GM21576 (cell line): Measurements from ENCODE around the gene SLC6A16.
"Not testable (repeated sequence)": the region's sequence is repeated elsewhere in the genome, so short reads cannot be mapped to it uniquely, and the experiment has no call there.

ENCODE experiments used
- ATAC-seq: cut with Tn5 transposase; IDR thresholded peaks from one replicate; pipeline ENCODE4 v1.9.1; 2021; ENCODE audit warnings: mild to moderate bottlenecking, moderate library complexity; ENCODE audit not compliant: unreplicated experiment

SLC6A16 gene

DNA sequence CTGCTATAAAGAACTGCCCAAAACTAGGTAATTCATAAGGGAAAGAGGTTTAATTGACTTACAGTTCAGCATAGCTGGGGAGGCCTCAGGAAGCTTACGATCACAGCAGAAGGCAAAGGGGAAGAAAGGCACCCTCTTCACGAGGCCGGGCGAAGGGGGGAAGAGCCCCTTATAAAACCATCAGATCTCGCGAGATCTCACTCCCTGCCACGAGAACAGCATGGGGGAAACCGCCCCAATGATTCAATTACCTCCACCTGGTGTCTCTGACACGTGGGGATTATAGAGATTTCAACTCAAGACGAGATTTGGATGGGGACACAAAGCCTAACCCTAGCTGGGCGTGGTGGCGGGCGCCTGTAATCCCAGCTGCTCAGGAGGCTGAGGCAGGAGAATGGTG is 42.8 kb downstream of the SLC6A16 start:
- no peak for ATAC-seq

DNA sequence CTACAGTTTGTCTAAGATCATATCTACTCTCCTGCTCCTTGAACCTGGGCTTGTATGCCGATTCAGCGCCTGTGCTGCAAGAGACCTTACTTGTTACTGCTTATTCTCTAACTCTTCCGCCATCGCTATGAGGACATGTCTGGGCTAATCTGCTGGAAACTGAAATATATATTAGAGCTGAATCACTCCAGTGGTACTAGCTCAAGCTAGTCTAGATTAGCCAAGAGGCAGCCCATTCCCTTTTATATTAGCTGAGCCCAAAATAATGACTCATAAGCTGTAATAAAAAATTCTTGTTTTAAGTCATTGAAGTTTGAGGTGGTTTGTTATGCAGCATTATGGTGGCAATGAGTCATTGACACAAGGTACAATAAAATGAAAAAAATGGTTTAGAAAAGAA is 52.8 kb downstream of the SLC6A16 start:
- no peak for ATAC-seq

DNA sequence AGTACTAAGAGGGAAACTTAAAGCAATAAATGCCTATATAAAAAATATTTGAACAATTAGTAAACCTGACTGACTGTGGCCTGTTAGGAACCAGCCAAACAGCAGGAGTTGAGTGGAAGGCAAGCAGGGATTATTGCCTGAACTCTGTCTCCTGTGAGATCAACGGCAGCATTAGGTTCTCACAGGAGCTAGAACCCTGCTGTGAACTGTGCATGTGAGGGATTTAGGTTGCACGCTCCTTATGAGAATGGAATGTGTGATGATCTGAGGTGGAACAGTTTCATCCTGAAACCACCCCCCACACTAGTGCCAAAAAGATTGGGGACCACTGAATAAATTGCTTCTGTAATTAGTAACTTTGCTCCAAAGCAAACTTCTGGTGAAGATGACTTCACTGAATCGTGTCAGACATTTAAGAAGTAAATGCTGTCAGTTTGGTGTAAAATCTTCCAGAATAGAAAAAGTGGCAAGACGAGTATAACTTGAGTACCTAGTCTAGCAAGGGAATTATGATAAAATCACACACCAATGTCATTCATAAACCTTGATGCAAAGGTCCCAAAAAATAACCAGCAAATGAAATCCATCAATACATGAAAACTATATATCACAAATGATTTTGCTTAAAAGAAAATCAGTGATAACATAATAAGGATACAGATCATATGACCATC is 53.8 kb downstream of the SLC6A16 start:
- no peak for ATAC-seq

DNA sequence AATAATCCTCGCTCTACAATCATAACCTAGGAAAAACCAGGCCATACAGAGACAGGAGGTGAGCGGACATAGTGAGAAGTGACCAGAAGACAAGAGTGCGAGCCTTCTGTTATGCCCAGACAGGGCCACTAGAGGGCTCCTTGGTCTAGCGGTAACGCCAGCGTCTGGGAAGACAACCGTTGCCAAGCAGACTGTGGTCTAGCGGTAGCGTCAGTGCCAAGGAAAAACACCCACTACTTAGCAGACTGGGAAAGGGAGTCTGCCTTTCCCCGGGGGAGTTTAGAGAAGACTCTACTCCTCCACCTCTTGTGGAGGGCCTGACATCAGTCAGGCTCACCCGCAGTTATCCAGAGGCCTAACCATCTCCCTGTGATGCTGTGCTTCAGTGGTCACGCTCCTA is 58.6 kb downstream of the SLC6A16 start:
- not testable (repeated sequence) for ATAC-seq

DNA sequence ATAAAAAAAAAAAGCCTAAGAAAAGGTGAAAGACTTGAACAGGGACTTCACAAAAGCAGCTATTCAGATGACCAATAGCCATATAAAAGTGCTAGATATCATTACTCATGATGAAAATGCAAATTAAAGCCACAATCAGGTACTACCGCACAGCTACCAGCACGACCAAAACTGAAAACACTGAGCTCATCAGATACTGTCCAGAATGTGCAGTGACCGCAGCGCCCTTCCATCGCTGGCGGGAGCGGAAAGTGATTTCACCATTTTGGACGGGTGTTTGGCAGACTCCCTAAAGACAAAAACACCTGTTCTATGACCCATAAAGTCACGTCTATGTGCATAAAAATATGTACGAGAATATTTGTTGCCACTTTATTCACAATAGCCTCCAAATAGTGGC is 60.7 kb downstream of the SLC6A16 start:
- ATAC-seq: no peak

DNA sequence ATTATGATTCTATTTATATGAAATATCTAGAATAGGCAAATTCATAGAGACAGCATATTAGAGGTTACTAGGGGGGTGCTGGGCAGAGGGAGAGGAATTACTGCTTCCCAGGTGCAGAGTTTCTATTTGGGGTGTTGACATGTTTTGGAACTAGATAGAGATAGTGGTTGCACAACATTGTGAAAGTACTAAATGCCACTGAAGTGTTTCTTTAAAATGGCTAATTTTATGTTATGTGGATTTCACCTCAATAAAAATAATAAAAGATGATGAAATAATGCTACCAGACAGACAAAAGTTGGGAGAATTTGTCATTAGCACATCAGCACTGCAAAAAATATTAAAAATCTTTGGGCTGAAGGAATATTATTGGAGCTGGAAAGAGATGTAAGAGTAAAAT is 63.4 kb downstream of the SLC6A16 start:
- ATAC-seq: no peak

DNA sequence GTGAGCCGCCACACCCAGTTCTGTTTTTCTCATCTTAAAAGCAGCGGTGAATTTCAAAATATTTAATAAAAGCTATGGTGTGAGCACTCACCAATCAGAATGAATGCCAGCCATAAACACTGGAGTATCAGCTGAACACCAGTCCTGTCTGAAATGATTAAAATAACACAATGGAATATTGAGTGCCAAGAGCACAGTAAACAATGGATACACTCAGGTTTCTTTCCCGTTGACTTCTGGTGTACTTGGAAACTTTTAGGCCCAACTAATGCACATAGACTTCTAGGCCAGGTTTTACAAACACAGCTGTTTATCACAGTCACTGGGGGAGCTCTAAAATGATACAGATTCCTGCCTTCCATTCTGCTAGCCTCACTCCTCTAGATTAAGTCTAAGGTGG is 68.3 kb downstream of the SLC6A16 start:
- no peak for ATAC-seq

DNA sequence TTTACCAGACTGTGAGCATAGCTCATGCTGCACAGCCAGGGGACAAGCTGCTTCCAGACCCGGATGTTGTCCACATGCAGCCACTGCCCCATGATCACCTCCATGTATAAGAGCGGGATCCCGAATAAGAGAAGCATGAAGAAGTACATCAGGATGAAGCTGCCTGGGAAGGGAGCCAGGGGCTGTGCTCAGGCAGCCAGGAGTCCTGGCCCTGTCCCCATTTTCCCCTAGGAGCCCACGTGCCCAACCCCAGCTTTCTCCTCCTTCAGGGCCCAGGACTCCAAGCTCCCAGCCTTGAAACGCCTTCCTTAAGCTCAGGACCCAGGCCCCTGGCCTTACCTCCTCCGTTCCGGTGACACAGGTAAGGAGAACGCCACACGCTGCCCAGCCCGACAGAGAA is 69.3 kb downstream of the SLC6A16 start:
- no peak for ATAC-seq

DNA sequence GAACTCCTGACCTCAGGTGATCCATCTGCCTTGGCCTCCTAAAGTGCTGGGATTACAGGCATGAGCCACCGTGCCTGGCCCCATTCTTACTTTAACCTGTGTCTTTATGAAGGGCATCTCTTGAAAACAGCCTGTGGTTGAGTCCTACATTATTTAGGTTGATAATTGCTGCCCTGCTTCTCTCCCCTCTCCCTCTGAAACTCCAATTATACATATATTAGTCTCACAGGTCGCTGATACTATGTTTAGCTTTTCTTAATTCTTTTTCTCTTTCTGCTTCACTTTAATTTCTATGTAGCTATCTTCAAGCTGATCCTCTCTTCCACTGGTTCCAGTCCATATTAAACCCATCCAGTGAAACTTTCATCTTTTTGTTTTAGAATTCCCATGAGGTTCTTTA is 75.1 kb downstream of the SLC6A16 start:
- no peak for ATAC-seq

DNA sequence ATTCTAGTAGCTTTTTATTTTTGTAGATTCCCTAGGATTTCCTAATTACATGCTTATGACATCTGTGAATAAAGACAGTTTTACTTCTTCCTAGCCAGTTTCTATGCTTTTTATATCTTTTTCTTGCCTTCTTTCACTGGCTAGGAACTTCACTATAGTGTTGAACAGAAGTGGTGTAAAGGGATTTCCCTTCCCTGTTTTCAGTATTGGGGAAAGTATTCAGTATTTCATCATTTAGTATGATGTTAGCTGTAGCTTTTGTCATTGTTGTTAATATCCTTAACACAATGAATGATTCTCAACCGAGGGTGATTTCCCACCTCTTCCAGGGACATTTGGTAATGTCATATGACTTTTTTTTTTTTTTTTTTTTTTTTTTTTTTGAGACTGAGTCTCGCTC is 77.3 kb downstream of the SLC6A16 start:
- ATAC-seq: no peak

DNA sequence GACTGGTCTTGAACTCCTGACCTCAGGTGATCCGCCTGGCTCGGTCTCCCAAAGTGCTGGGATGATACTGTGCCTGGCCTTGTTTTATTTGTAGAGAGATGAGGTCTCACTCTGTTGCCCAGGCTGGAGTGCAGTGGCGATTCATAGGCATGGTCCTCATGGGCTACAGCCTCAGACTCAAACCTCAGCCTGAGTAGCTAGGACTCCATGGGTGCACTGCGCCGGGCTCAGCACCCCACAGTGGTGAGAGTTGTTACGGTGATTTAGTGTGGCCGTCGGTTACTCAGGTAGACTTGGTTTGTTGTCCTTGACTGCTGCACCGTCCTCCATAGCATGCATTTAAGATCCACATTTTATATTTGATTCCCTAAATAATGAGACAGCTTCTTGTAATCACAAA is 80.7 kb downstream of the SLC6A16 start:
- no peak for ATAC-seq

DNA sequence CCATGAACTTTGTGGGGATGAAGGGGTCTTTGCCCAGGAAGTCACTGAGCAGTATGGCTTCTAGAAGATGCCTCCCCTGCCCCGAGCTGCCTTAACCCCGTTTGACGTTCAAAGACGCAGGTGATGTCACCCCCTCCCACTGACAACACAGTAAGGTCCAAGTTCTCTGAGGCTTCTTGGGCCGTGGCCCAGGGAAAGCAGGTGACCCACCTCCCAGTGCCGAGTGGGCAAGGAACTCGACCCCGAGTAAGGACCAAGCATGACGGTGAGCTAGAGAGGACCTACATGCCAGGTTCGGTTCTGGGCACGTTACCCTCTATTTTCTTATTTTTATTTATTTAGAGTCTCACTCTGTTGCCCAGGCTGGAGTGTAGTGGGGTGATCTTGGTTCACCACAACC is 81.3 kb downstream of the SLC6A16 start:
- no peak for ATAC-seq

DNA sequence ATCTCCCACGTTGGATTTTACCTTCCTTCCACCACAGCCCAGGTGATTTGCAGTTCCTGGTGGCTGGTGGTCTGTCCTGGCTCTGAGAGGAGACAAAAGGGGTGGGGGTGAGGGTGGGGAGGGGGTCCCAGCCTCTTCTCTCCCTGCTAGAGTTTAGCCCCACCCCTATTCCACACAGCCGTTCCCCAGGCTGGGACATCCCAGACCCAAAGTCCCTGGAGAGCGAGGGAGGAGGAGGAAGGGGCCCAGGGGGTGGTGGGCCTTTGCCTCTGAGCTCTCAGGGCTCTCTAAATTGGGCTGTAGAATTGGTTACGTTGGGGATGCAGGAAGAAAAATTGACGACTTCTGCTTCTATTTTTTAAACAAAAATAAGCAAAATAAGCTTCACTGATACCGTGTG is 81.9 kb downstream of the SLC6A16 start:
- ATAC-seq: no peak

DNA sequence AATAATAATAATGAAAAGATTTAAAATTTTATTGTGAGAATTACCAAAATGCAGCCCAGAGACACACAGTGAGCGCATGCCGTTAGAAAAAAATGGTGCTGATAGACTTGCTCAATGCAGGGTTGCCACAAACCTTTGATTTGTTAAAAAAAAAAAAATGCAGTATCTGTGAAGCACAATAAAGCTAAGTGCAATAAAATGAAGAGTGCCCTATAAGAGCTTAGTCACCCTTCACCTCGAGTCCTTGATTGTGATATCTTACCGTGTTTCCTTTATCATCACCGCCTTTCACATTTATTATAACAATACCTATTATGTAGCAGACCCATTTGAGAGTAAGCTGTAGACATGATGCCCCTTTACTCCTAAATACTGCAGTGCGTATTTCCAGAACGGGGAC is 83.2 kb downstream of the SLC6A16 start:
- ATAC-seq: no peak
